ENCODE data around the gene TULP4. TPM values are rescaled to one million over a fixed set of nuclear protein-coding genes. Genes with fewer than 3 reads are reported as not detected.
"Not testable (repeated sequence)": the region's sequence is repeated elsewhere in the genome, so short reads cannot be mapped to it uniquely, and the experiment has no call there.

TULP4 gene
- polyA plus RNA-seq, 10 donors = 13.1 to 21.9 (median 17.9) TPM

GRCh38 chr6:158522616-158523015, 210.4 kb downstream of the TULP4 start:
- DNase-seq = no peak

DNA sequence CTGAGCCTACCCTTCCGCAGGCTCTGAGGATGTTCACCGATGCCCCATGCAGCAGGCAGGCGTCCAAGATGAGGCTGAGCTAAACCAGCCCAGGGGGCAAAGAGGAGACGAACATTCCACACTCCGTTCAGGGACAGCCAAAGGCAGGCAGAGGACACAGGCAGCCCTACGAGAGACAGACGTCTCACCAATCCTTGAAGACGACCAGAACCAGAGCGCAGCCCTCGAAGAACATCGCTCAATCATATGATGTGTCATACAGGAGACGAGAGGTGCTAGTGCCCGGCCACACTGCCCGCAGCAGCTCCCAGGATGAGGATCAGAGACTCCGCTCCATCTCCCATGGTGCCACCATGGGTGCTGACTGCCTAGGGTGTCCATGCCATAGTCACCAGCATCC, 212.0 kb downstream of the TULP4 start:
- DNase-seq = no peak

GRCh38 chr6:158527858-158528257, 215.6 kb downstream of the TULP4 start:
- not testable (repeated sequence) for DNase-seq

- DNase-seq = no peak
Observed at GRCh38 chr6:158528826-158529225, 216.6 kb downstream of the TULP4 start.

- no peak for DNase-seq
Observed at GRCh38 chr6:158529629-158530028, 217.4 kb downstream of the TULP4 start.

GRCh38 chr6:158531566-158531965, 219.3 kb downstream of the TULP4 start:
- DNase-seq = no peak

GRCh38 chr6:158531970-158532369, 219.7 kb downstream of the TULP4 start:
- DNase-seq = no peak

- DNase-seq = peak; percentile 71 to 90 (median 88)
Observed at GRCh38 chr6:158536084-158536890, 224.0 kb downstream of the TULP4 start.

DNA sequence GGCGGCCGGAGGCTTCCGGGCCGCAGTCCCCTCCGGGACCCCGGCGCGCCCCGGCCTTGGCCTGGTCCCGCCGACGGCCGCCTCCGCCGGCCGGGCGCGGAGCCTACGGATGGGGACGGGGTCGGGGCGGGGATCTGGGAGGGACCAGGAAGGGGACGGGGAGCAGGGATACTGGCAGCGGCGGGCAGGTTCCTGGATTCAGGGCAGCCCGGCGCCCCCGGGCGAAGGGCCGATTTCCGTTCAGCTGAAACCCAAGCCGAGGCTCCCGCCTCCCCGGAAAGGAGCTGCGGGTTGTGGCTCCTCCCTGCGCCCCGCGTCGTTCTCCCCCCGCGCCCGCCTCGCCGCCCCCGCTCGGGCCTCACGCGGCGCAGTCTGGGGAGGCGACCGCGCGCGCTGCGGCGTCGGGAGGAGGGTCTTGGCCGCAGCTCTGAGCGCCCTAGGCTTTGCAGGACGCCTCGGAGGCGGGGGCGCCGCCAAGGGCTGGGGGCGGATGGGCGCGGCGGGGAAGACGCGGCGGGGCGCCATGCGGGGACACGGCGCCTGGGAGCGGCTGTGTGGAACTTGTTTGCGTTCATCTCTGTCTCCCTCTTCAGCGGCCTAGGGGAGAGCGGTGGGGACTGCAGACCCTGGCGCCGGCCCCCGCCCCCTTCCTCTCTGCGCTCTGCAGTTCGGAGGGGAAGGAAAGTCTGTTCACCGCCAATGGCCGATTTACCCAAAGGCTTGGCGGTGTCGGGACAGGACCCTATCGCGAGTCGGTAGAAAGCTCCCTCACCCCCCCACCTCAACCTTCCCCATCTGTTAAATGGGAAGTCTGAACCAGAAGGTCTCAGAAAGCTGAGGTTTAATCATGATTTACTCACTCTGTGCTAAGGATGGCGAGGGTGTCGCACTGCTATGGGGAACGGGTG, 224.9 kb downstream of the TULP4 start:
- DNase-seq = peak in 2 of 3 donors; percentile 21 to 75

DNA sequence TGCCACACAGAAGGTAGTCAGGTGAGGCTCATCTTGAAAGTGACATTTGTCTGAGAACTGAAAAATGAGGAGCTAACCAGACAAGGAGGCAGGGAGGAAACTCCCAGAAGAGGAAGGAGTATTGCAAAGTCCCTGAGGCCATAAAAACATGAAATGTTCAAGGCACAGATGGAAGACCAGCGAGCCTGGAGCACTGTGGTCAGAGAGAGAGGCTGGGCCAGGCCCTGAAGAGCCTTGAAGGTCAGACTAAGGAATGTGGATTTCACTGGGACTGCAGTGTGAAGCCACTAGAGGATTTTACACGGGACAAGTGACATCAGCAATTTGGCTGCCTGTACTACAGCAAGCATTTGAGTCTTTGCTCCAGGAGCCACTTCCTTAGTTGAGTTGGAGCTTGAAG, 226.5 kb downstream of the TULP4 start:
- no peak for DNase-seq

DNA sequence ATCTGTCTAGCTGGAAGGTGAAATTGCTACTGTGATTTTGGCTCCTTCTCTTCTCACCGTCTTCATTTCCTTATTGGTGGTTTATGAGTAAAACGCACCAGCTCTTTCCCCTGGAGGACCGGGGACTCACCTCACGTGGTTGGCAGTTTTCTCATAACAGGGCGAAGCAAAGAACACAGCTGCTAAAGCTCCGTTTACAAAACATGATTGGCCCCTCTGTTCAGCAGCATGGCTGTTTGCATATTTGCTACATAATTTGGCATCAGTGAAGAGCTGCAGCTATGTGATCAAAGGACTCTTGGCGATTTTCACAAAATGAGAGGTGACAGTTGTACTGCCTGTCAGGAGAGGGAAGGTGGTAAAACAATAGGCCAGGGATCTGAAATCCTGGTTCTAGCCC, 227.1 kb downstream of the TULP4 start:
- no peak for DNase-seq

DNA sequence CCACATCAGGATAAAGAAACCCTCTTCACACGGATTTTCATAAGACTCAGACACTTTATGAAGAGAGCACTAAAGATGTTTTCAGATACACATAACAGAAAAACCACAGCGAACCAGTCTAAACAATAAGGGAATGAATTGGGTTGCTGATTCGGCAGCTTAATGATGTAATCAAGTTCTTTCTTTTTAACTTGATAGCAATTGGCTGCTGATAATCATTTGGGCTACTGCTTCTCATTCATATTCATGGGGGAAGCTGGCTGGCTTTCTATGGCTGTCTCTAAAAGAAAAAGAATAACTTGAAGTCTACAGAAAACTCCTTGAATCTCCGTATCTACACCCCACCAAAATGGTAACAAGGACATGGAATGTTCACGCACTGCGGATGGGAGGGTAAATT, 227.6 kb downstream of the TULP4 start:
- DNase-seq = no peak

DNA sequence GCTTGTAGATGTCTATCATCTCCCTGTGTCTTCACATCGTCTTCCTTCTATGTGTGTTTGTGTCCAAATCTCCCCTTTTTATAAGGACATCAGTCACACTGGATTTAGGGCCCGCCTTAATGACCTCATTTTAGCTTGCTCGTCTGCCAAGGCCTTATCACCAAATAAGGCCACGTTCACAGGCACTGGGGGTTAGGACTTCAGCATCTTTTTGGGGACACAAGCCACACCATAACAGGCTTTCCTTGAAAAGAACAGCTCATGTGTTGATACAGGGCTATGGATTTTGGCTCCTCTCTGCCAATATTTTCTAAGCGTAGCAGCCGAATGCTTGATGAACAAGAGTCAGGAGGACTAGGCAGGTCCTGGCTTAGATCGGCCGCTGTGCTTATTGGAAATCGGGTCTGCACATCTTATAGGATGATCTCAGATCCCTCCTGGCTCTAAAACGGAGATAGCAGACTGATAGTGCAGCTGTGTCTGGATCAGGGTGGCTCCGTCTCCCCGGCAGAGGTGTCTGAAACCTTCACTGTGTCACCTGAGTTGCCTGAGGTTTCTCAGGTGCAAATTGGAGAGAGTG, 231.4 kb downstream of the TULP4 start:
- DNase-seq = no peak

DNA sequence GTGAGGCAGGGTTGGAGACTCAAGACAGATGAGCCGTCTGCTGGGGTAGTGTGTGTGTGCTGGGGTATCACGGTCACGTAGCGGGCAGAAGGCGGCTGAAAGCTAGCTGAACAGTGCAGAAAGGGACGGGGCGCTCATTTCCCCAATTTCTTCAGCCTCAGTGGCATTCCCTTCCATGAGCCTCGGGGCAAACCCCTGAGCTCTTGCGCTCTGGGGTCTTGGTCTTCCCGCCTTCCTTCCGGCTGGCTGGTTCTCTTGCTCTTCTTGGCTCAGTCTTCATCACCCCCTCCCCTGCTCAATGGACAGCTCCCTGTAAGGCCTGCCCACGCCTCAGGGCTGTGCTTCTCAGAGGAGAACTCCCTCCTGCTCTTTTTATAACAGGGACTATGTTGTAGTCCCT, 232.2 kb downstream of the TULP4 start:
- no peak for DNase-seq

DNA sequence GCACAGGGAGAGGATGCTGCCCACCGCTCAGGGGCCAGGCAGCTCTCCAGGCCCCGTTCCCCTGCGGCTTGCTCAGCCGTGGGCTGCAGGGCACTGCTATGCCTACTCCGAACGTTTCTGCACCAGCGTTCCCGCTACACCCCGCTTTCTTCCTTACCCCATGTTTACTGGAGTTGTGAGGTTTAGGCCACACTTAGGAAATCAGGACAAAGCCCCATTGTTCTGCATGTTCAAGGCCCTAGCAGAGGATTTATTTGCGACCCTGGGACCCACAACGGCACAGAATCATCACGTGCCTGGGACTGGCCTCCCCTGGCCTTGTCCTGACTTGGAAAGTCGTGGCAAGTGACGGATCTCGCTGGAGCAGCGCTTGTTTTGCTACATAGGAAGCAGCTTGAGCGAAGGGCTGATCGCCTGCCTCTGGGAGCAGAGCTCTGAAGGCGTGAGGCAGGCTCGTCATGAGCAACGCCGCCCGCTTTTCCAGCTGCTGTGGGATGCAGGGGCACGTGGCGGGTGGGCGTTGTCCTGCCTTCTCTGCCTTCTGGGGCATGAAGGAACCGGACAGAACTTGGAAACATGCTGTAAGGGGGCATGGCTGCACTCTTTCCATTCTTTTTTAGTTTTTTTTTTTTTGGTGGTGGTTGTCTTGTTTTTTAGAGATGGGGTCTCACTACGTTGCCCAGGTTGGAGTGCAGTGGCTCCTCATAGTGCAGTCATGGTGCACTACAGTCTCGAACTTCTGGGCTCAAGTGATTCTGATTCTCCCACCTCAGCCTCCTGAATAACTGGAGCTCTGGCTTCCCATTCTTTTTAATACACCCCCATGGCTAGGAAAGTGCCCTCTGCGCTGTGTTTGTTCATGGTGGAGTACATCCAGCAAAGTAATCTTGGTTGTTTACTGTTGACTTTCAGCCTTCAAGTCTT, 233.0 kb downstream of the TULP4 start:
- DNase-seq = no peak

DNA sequence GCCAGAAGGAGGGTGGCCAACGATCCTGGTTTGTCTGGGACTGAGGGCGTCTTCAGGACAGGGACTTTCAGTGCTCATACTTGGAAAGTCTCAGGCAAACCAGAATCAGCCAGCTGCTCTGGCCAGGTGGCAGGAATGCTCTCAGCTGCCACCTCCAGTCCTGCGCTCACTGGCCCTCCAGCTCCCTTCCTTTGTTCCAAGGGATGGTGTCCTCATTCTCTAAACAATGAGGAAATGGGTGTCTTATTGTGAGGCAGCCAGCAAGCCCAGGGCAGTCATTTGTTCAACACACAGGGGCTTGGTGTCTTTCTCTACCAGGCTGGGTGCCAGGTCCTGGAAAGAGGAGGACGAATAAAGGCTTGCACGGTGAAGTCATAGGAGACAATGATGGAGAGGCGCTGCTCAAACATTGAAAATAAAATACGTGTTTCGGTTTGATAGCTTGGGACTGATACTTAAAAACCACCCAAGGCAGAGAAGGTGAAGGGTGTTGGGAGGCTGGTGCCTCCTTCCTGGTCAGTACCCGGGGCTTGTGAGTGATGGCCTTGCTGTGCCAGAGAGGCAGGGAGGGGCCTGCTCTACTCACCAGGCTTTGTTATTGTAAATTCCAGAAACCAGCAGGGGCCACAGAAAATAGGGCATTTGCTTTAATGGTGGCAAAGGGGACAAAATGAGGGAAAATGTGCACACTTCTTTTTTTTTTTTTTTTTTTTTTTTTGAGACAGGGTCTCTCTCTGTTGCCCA, 236.3 kb downstream of the TULP4 start:
- no peak for DNase-seq

- no peak for DNase-seq
Observed at GRCh38 chr6:158552055-158552795, 240.0 kb downstream of the TULP4 start.

GRCh38 chr6:158552796-158553138, 240.5 kb downstream of the TULP4 start:
- DNase-seq = no peak

GRCh38 chr6:158554611-158555361, 242.5 kb downstream of the TULP4 start:
- DNase-seq = no peak
